Spinal cord (tissue), 10 donors: Measurements from ENCODE around the gene CDC25B. TPM values are rescaled to one million over a fixed set of nuclear protein-coding genes. Genes with fewer than 3 reads are reported as not detected.
A peak's percentile ranks its signal among the peaks of the same experiment; 100 is the strongest.
"Not testable (repeated sequence)": the region's sequence is repeated elsewhere in the genome, so short reads cannot be mapped to it uniquely, and the experiment has no call there.

Source experiments
- DNase-seq, 6 donors: peaks; one replicate each; pipeline versions ENCODE4 v3.0.0 to v3.0.0-alpha.2; 2013 to 2015; ENCODE audit warnings: low spot score in 6 of 6, low read depth in 4 of 6
- H3K27ac ChIP-seq: one replicate; pipeline ENCODE4 v1.5.1; 2013; ENCODE audit warnings: low read depth, low read length, control low read depth
- H3K27me3 ChIP-seq: one replicate; pipeline ENCODE4 v1.6.1; 2013; ENCODE audit warnings: low read length; ENCODE audit not compliant: control insufficient read depth, insufficient read depth
- H3K36me3 ChIP-seq: one replicate; pipeline ENCODE4 v1.6.1; 2013; ENCODE audit warnings: low read length; ENCODE audit not compliant: control insufficient read depth, insufficient read depth
- H3K4me1 ChIP-seq: one replicate; pipeline ENCODE4 v1.6.1; 2013; ENCODE audit warnings: low read length; ENCODE audit not compliant: control insufficient read depth, insufficient read depth
- H3K4me3 ChIP-seq: one replicate; pipeline ENCODE4 v1.5.1; 2013; ENCODE audit warnings: low read depth, low read length, control low read depth
- H3K9me3 ChIP-seq: one replicate; pipeline ENCODE4 v1.6.1; 2013; ENCODE audit warnings: low read length; ENCODE audit not compliant: control insufficient read depth, insufficient read depth
- WGBS: methylation state at CpG from one replicate; pipeline ENCODE4 v1.1.5; 2013; ENCODE audit warnings: missing lambda C conversion rate; ENCODE audit not compliant: insufficient coverage; 5-methylcytosine and 5-hydroxymethylcytosine counted together
- polyA plus RNA-seq, 2 donors: library from polyadenylated mRNA; unstranded; fragments of 120-200 nt; gene quantifications; one replicate each; pipeline ENCODE4 v1.2.1, GENCODE V29; 2013; ENCODE audit not compliant: insufficient read length in 2 of 2
- total RNA-seq, 2 donors: library from RNA; depleted of rRNA in 1 of 2; stranded (reverse); fragments of 120-200 nt in 1 of 2; fragments of >200 nt in 1 of 2; gene quantifications; one replicate each; pipeline versions ENCODE4 v1.2.3 to v1.2.4, GENCODE V29; 2013 to 2014
- donor health status: healthy.

Gene CDC25B
- total and polyA plus RNA-seq, 4 donors: 22.2 to 66.8 (median 46.4) TPM

GRCh38 chr20:3820901-3821727, 25.0 kb downstream of the CDC25B start:
- 84% methylated on average over 10 of the region's 20 CpGs for WGBS
- peak overlapping the region; percentile 65 for H3K4me3 ChIP-seq
- H3K4me1 ChIP-seq: peaks cover 22% of the 10 kb centered on the region
- no peaks in the 10 kb centered on the region for H3K9me3 ChIP-seq
- DNase-seq: no peak
- H3K27ac ChIP-seq: peak overlapping the region; percentile 99
- H3K27me3 ChIP-seq: no peaks in the 10 kb centered on the region
- H3K36me3 ChIP-seq: peaks cover 37% of the 10 kb centered on the region

- H3K9me3 ChIP-seq: no peaks in the 10 kb centered on the region
- no peak for DNase-seq
- no peaks in the 10 kb centered on the region for H3K27me3 ChIP-seq
- H3K4me3 ChIP-seq: no peak overlapping the region
- WGBS: 95% methylated on average over 12 of the region's 14 CpGs
- H3K4me1 ChIP-seq: peaks cover 22% of the 10 kb centered on the region
- H3K36me3 ChIP-seq: peaks cover 41% of the 10 kb centered on the region
- H3K27ac ChIP-seq: no peak overlapping the region
Measured at GRCh38 chr20:3821996-3822395, 25.9 kb downstream of the CDC25B start.

GRCh38 chr20:3823881-3824280, 27.8 kb downstream of the CDC25B start:
- Histone ChIP-seq H3K27me3 (no peaks in the 10 kb centered on the region), H3K27ac (no peak overlapping the region), H3K36me3 (peaks cover 44% of the 10 kb centered on the region), H3K4me1 (peaks cover 13% of the 10 kb centered on the region), H3K4me3 (no peak overlapping the region), H3K9me3 (no peaks in the 10 kb centered on the region)
- no peak for DNase-seq
- WGBS: 95% methylated on average over 20 of the region's 20 CpGs

- no peak overlapping the region for H3K4me3 ChIP-seq
- no peaks in the 10 kb centered on the region for H3K27me3 ChIP-seq
- H3K4me1 ChIP-seq: peaks cover 5% of the 10 kb centered on the region
- H3K9me3 ChIP-seq: no peaks in the 10 kb centered on the region
- H3K27ac ChIP-seq: no peak overlapping the region
- peaks cover 44% of the 10 kb centered on the region for H3K36me3 ChIP-seq
- WGBS: 71% methylated on average over 6 of the region's 7 CpGs
- no peak for DNase-seq
Measured at GRCh38 chr20:3825526-3825925, 29.4 kb downstream of the CDC25B start.

- Histone ChIP-seq H3K9me3 (no peaks in the 10 kb centered on the region), H3K36me3 (peaks cover 44% of the 10 kb centered on the region)
- WGBS: 90% methylated on average over 4 of the region's 4 CpGs
Measured at GRCh38 chr20:3826420-3826819, 30.3 kb downstream of the CDC25B start.

GRCh38 chr20:3828798-3829197, 32.7 kb downstream of the CDC25B start:
- H3K36me3 ChIP-seq: peaks cover 31% of the 10 kb centered on the region

More at GRCh38 chr20:3826420-3826819, 30.3 kb downstream of the CDC25B start:
- no peak overlapping the region for H3K4me3 ChIP-seq
- peaks cover 1% of the 10 kb centered on the region for H3K4me1 ChIP-seq
- DNase-seq: no peak
- H3K27ac ChIP-seq: no peak overlapping the region
- H3K27me3 ChIP-seq: no peaks in the 10 kb centered on the region

GRCh38 chr20:3829891-3830290, 33.8 kb downstream of the CDC25B start:
- DNase-seq, H3K9me3 ChIP-seq, H3K4me3 ChIP-seq, H3K4me1 ChIP-seq, H3K27ac ChIP-seq, H3K27me3 ChIP-seq: not testable (repeated sequence)
- WGBS: 100% methylated on average over 1 of the region's 5 CpGs
- H3K36me3 ChIP-seq: peaks cover 22% of the 10 kb centered on the region

More at GRCh38 chr20:3828798-3829197, 32.7 kb downstream of the CDC25B start:
- no peaks in the 10 kb centered on the region for H3K4me1 ChIP-seq
- H3K4me3 ChIP-seq: no peak overlapping the region
- no peak for DNase-seq
- H3K27me3 ChIP-seq: no peaks in the 10 kb centered on the region
- 87% methylated on average over 3 of the region's 3 CpGs for WGBS
- H3K9me3 ChIP-seq: no peaks in the 10 kb centered on the region
- no peak overlapping the region for H3K27ac ChIP-seq

- Histone ChIP-seq H3K9me3 (no peaks in the 10 kb centered on the region), H3K4me3 (no peak overlapping the region), H3K27me3 (no peaks in the 10 kb centered on the region), H3K36me3 (peaks cover 4% of the 10 kb centered on the region), H3K27ac (no peak overlapping the region), H3K4me1 (no peaks in the 10 kb centered on the region)
- no peak for DNase-seq
- 90% methylated on average over 1 of the region's 4 CpGs for WGBS
Measured at GRCh38 chr20:3836132-3836531, 40.0 kb downstream of the CDC25B start.

GRCh38 chr20:3839328-3839727, 43.2 kb downstream of the CDC25B start:
- Histone ChIP-seq H3K9me3 (no peaks in the 10 kb centered on the region), H3K27me3 (no peaks in the 10 kb centered on the region), H3K27ac (no peak overlapping the region), H3K36me3 (no peaks in the 10 kb centered on the region), H3K4me3 (no peak overlapping the region), H3K4me1 (no peaks in the 10 kb centered on the region)
- 78% methylated on average over 1 of the region's 3 CpGs for WGBS
- no peak for DNase-seq

- not testable (repeated sequence) for H3K27ac ChIP-seq, H3K4me3 ChIP-seq, H3K27me3 ChIP-seq, H3K4me1 ChIP-seq, DNase-seq, H3K9me3 ChIP-seq, H3K36me3 ChIP-seq
- WGBS: 93% methylated on average over 2 of the region's 7 CpGs
Measured at GRCh38 chr20:3840201-3840600, 44.1 kb downstream of the CDC25B start.
